Measurements from ENCODE around the gene TRAPPC2.

DNA sequence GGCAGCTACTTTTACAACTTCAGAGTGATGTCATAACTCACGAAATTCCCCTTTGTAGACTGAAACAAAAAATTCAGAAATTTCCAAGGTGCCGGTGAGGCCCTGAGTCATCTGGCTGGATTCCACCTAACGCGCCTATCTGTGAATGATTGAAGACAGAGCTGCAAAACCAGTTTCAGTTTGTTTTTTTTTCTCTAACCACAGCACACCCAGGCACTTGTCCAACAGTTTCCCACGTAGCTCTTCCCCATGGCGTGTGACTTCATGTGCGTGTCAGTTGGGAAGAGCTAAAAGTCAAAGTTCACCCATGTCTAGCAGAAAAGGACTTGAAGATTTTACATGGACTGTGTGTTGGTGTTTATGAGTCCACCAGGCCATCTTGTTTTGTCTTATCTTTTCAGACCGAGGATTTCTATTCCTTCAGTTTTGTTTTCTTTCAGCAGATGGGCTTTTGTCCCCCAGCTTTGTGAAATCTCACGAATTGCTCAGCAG lies 65.1 kb downstream of the TRAPPC2 start:
- TF ChIP-seq, protein P1, sequence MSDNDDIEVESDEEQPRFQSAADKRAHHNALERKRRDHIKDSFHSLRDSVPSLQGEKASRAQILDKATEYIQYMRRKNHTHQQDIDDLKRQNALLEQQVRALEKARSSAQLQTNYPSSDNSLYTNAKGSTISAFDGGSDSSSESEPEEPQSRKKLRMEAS (IDR thresholded peaks at IDR 0.05), result no peak
- TF ChIP-seq CTCF (IDR thresholded peaks at IDR 0.05; ENCODE audit: low read depth, low read length, missing input control) (no peak), HNF4A (conservative IDR thresholded peaks at IDR 0.05) (peak; percentile 69 to 80), RAD21 (IDR thresholded peaks at IDR 0.05) (no peak), GABPA (IDR thresholded peaks at IDR 0.05 in 1 of 2, conservative IDR thresholded peaks at IDR 0.05 in 1 of 2) (peak in 1 of 2 donors; percentile 25), FOXA1 (IDR thresholded peaks at IDR 0.05) (no peak), TAF1 (conservative IDR thresholded peaks at IDR 0.05) (no peak), YY1 (IDR thresholded peaks at IDR 0.05) (peak; percentile 75), EGR1 (IDR thresholded peaks at IDR 0.05; ENCODE audit: low read depth in 2 of 2) (no peak), JUND (IDR thresholded peaks at IDR 0.05) (peak; percentile 71 to 83), ATF3 (IDR thresholded peaks at IDR 0.05) (no peak)
- TF ChIP-seq, protein P2, sequence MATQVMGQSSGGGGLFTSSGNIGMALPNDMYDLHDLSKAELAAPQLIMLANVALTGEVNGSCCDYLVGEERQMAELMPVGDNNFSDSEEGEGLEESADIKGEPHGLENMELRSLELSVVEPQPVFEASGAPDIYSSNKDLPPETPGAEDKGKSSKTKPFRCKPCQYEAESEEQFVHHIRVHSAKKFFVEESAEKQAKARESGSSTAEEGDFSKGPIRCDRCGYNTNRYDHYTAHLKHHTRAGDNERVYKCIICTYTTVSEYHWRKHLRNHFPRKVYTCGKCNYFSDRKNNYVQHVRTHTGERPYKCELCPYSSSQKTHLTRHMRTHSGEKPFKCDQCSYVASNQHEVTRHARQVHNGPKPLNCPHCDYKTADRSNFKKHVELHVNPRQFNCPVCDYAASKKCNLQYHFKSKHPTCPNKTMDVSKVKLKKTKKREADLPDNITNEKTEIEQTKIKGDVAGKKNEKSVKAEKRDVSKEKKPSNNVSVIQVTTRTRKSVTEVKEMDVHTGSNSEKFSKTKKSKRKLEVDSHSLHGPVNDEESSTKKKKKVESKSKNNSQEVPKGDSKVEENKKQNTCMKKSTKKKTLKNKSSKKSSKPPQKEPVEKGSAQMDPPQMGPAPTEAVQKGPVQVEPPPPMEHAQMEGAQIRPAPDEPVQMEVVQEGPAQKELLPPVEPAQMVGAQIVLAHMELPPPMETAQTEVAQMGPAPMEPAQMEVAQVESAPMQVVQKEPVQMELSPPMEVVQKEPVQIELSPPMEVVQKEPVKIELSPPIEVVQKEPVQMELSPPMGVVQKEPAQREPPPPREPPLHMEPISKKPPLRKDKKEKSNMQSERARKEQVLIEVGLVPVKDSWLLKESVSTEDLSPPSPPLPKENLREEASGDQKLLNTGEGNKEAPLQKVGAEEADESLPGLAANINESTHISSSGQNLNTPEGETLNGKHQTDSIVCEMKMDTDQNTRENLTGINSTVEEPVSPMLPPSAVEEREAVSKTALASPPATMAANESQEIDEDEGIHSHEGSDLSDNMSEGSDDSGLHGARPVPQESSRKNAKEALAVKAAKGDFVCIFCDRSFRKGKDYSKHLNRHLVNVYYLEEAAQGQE (IDR thresholded peaks at IDR 0.05), result peak; percentile 46
- TF ChIP-seq, protein P3, sequence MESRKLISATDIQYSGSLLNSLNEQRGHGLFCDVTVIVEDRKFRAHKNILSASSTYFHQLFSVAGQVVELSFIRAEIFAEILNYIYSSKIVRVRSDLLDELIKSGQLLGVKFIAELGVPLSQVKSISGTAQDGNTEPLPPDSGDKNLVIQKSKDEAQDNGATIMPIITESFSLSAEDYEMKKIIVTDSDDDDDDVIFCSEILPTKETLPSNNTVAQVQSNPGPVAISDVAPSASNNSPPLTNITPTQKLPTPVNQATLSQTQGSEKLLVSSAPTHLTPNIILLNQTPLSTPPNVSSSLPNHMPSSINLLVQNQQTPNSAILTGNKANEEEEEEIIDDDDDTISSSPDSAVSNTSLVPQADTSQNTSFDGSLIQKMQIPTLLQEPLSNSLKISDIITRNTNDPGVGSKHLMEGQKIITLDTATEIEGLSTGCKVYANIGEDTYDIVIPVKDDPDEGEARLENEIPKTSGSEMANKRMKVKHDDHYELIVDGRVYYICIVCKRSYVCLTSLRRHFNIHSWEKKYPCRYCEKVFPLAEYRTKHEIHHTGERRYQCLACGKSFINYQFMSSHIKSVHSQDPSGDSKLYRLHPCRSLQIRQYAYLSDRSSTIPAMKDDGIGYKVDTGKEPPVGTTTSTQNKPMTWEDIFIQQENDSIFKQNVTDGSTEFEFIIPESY (IDR thresholded peaks at IDR 0.05), result peak; percentile 75
